Stimulated activated CD8-positive, alpha-beta memory T cell treated with anti-CD3 and anti-CD28 coated beads, Interleukin-2, amount 100 ng/mL, for 1 hour (primary cell): ENCODE measurements around the gene CTSH.
"Not testable (repeated sequence)": the region's sequence is repeated elsewhere in the genome, so short reads cannot be mapped to it uniquely, and the experiment has no call there.

Experiments used
- DNase-seq, 2 donors: peaks; one replicate each; pipeline ENCODE4 v3.0.0-alpha.2; 2020; ENCODE audit warnings: low read depth in 2 of 2

CTSH gene

GRCh38 chr15:78938658-78939488 lies 6.0 kb downstream of the CTSH start:
- no peak for DNase-seq

DNA sequence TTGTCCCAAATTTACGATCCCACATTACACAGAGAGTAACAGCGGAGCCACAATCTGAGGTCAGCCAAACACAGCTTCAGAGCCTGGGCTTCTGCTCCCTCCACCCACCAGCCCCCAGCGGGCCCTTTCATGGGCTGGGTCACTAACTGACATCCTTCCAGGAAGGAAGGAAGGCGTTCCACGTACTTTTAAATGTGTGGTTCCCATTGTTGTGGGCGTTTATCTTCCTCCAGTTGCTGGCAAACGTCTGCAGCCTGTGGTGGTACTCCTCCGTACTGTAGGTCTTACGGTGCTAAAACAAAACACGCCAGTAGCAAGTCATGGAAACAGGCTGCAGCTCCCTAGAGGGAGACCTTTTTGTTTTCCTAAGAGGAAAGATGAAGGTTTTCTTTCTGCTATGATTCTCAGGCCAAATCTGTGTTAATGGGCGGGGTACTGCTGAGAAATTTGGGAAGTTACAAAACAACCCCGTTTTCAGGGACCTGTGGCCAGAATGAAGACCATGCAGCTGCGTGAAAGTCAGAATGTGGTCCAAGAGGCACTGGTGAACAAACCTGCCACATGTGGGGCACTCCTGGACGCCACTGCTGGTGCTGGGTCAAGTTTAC lies 7.6 kb downstream of the CTSH start:
- DNase-seq, result no peak

- no peak for DNase-seq
These were observed 10.2 kb downstream of the CTSH start for GRCh38 chr15:78934655-78935023.

DNA sequence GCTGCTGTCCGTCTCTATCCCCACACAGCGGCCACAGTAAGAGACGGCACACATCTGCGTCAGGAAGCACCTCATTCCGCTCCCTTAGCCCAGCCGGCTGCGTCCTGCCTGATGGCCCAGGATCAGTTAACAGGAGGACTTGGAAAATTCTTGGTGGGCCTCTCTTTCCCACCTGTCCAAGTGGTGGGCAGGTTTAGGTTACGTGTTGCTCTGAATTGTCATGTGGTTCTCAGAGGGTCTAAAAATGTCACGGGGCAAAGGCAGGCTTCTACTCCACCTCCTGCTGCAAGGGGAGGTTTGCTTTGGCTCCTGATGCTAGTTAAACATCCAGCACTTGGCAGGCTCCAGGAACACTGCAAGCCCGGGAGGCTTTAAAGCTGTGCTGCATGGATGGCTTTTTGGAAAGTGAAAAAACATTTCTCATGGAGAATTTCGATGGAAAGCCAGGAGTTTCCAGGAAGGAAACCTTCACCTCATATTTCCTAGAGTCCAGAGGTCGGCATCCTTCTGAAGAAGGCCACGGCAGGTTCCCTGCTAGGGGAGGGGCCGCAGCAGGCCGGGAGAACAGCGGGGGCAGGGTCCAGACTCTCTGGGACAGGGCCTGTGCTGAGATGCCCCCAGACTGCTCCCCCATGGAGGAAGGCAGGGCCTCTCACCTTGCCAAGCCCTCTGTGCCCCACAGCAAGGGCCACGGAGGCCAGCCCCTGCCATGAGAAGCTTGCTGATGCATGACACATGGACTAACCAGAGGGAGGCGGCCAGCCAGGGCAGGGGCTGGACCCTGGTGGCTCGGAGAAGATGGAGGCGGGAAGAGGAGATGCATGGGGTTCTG lies 10.8 kb downstream of the CTSH start:
- no peak for DNase-seq

- DNase-seq, result no peak
These were observed 11.5 kb downstream of the CTSH start for GRCh38 chr15:78933187-78933822.

DNA sequence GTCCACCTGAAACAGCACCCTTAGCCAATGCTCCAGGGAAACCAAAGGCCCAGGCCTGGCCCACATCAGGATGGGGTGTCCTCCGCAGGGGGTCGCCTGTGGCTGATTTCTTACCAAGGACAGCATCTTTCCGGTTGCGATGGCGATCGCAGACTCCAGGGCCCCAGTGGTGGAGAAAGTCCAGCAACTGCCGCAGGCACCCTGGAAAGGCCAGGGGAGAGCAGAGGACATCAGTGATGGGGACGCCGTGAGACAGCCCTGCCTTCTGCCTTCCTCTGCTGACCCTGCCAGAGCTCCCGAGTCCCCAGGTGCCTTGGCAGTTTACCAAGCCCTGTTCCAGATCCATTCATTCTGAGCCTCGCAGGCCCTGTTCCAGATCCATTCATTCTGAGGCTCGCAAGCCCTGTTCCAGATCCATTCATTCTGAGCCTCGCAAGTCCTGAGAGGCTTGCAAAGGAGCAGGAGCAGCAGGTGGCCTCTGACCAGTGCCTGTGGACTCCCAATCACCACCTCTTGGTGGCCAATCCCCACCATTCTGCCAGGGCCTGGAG lies 12.5 kb downstream of the CTSH start:
- DNase-seq, result no peak

DNA sequence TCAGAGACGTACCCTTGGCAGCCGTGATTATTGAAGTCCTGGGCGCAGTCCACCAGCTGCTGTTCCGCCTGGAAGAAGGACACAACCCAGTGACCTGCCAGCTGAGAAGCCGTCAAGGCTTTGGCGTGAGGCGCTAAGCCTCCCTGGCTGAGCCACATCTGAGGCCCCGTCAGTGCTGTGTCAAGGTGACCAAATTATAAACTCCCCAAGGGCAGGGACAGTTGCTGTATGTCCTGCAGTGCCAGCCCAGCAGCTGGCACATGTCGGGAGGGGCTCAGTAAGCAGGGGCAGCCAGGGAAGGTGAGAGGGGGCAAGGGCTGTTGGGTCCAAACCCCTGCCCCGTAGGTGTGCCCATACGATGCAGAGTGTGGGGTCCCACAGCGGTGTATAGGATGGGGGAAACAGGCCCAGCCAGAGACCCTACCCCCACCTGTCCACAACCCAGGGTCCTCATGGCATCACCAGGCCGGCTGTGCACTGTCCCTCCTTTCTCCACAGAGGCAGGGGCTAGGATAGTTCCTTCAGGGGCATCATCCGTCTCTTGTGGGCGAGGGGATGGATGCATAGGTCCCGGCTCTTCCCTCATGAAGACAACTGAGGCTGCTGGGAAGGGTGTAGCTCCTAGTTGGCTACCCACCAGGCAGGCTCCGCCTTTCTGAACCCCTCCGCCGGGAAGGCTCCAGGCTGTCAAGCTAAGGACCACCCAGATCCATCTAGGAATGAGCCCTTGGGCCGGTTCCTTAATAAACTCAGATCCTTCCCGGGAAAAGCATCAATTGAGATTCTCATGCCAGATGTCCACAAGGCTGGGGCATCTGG lies 13.2 kb downstream of the CTSH start:
- DNase-seq, result no peak

DNA sequence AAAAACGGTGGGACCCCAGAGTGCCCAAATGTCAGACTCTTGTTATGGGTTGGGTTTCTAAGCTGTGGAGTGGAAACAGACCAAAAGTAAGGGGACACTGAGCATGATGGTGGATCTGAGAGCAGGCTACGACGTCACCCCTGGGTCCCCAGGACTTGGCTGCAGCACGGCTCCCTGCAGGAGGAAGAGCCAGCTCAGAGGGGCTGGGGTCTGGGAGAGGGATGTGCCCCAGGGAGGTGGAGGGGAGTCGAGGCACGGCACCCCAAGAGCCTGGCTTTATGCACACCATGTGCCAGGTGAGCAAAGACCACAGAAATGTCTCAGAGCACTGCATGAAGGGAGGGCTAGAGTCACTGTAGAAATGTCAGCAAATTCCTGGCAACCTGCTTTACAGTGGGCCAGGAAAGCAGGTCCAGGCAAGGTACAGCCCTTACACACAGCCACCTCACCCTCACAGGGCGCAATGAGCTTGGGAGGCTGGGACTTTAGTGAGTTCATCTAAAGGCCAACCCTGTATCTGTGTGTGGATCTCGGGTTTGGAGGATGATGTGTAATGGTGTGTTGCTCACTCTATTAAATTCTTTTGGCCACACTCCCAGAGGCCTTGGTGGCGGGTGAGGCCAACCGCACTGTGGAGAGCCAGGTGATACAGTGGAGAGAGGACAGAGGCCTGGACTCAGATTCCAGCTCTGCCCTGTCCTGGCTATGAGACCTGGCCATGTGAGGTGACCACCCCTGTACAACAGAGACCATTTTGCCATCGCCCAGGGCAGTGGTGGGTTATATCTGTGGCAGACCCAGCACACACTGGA lies 14.1 kb downstream of the CTSH start:
- DNase-seq, result no peak

- DNase-seq, result no peak
These were observed 15.1 kb downstream of the CTSH start for GRCh38 chr15:78929536-78930264.

GRCh38 chr15:78928616-78929093 lies 16.2 kb downstream of the CTSH start:
- no peak for DNase-seq

GRCh38 chr15:78928176-78928575 lies 16.7 kb downstream of the CTSH start:
- DNase-seq, result not testable (repeated sequence)

DNA sequence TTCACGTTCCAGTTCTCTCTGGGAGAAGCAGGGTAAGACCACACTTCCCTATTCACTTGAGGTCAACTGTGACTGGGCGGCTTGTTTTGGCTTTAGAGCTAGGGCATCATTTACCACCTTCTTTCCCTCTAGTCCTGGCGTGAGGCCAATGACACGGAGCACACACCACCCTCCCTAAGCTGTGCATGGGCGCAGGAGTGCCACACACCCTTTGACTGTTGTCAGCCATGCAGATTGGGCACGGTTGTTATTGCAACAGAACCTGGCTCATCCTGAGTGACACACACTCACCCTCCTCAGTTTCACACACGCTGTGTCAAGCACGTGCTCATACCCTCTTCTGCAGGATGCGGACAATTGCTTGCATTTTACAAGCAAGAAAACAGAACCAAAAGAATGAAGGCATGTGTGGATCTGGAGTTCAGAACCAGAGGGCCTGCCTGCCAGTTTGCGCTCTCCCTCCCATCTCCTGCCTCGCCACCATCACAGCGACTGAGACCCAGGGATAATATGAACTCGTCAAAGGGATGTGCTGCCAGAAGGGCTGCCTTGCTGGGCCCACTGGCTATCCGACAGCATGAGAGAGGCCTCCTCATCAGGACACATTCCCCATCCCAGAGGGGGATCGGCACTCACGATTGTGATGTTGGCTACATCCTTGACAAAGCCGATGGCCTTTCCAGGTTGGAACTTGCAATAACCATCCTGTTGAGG lies 17.6 kb downstream of the CTSH start:
- DNase-seq, result no peak

- DNase-seq, result no peak
These were observed 18.7 kb downstream of the CTSH start for GRCh38 chr15:78925956-78926743.

- DNase-seq, result no peak
These were observed 19.7 kb downstream of the CTSH start for GRCh38 chr15:78925076-78925624.

DNA sequence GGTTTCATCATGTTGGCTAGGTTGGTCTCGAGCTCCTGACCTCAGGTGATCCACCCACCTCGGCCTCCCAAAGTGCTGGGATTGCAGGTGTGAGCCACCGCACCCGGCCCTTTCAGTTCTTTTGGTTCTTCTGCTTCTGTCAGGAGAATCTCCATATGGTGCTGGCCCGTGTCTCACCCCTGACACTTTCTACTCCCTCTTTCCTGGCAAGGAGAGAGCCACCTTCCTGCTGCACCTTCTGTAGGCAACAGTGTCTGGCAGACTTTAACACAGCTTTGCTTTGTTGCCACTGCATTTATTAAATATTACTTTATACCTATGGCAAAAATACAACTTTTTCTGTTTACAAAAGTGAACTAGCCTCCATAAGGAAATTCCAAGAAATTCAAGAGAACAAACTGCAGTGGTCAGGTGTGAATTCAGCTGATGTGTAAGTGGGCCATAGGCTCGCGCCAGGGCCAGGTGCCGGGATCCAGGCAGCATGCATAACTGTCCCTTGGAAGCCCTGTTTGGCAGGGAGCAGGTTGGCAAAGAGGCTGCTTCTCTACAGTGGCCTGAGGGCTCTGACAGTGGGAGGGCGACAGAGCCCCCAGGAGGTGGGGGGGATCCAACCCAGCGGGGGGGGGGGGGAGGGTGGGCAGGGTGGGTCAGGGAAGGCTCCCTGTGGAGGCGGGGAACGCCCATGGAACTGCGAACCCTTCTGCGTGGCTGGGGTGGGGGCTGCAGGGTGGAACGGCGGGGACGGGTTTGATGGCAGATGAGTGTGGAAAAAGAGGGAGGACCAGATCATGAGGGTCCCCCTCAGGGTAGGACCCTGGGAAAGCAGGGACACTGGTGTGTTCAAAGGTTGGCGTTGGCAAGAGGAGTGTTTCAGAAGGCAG lies 21.1 kb downstream of the CTSH start:
- DNase-seq, result no peak

- DNase-seq, result no peak
These were observed 21.8 kb downstream of the CTSH start for GRCh38 chr15:78923015-78923414.
